Measurements from ENCODE around the gene ABCD4. TPM values are rescaled to one million over a fixed set of nuclear protein-coding genes. Genes with fewer than 3 reads are reported as not detected.

The ABCD4 gene
- total and polyA plus RNA-seq, 2 of the 4 experiments (the other 2 are of a cell fraction) = 12.2 to 20.4 TPM

- no peak overlapping the region for H2AK9ac ChIP-seq (replicated peaks; ENCODE audit: low read depth, low read length, poor library complexity)
- in situ Hi-C loops (cut with MboI; ENCODE audit: low sequenced_read_pairs) (no loop called here), intact Hi-C loops (cut with micrococcal nuclease) (no loop called here), dilution Hi-C loops (cut with HindIII; ENCODE audit: low sequenced_read_pairs, unreplicated experiment) (no loop called here)
- no CpG with 5 or more reads among the region's 3 CpGs for WGBS, 2 experiments (ENCODE audit: extremely low coverage in 2 of 2, insufficient read length in 1 of 2)
- no peak overlapping the region for H2AFZ ChIP-seq (replicated peaks; ENCODE audit: low read length, poor library complexity)
- no peak overlapping the region for H3K23ac ChIP-seq (ENCODE audit: low read depth, low read length)
- no peak overlapping the region for H3K9ac ChIP-seq (ENCODE audit: low read depth, low read length)
- H3K4ac ChIP-seq (ENCODE audit: low read depth, low read length) = no peak overlapping the region
- no peak overlapping the region for H3K4me3 ChIP-seq (ENCODE audit: insufficient read depth, low read depth, low read length)
- no peaks in the 10 kb centered on the region for H3K4me1 ChIP-seq (ENCODE audit: control insufficient read depth, insufficient read depth, low read length)
- H3K27me3 ChIP-seq (ENCODE audit: control insufficient read depth, insufficient read depth, low read length) = peaks cover 98% of the 10 kb centered on the region
- no peak overlapping the region for H3K14ac ChIP-seq (replicated peaks; ENCODE audit: low read depth, low read length)
- no peak overlapping the region for H2BK5ac ChIP-seq (ENCODE audit: low read depth, low read length, poor library complexity, severe bottlenecking)
- H3K79me1 ChIP-seq (ENCODE audit: low read depth in 1 of 2, low read length in 2 of 2) = no peaks in the 10 kb centered on the region
- no peaks in the 10 kb centered on the region for H3K9me1 ChIP-seq (ENCODE audit: insufficient read depth, low read length)
- peaks cover 5% of the 10 kb centered on the region; the same call in 1 of the 2 replicates for H3K9me3 ChIP-seq (ENCODE audit: control insufficient read depth, insufficient read depth, low read length)
- H3K36me3 ChIP-seq (ENCODE audit: control insufficient read depth, insufficient read depth, low read length) = no peaks in the 10 kb centered on the region
- H4K5ac ChIP-seq (ENCODE audit: low read depth, low read length) = no peak overlapping the region
- H3K27ac ChIP-seq (ENCODE audit: insufficient read depth, low read length) = no peak overlapping the region
- H3K18ac ChIP-seq (ENCODE audit: low read depth, low read length) = no peak overlapping the region
- H3K56ac ChIP-seq (ENCODE audit: extremely low read depth, insufficient read depth, low read length) = no peak overlapping the region
- no TSS peak for BruUV-seq (replicated peaks)
- H2AK5ac ChIP-seq (ENCODE audit: low read depth, low read length) = no peak overlapping the region
- no peak overlapping the region for H2BK120ac ChIP-seq (ENCODE audit: low read depth, low read length)
- POLR2A ChIA-PET (ENCODE audit: unreplicated experiment) = no interaction called here
- TF ChIP-seq MAFK (IDR thresholded peaks at IDR 0.05; ENCODE audit: low read depth, low read length) = no peak
- TF ChIP-seq RCOR1 (IDR thresholded peaks at IDR 0.05; ENCODE audit: insufficient replicate concordance, low read length) = no peak
- TF ChIP-seq NFE2L2 (IDR thresholded peaks at IDR 0.05; ENCODE audit: low read depth, low read length) = no peak
- H3K4me2 ChIP-seq (ENCODE audit: low read depth, low read length) = no peak overlapping the region
- no peak for ATAC-seq (ENCODE audit: low read depth)
- DNase-seq = no peak
- CTCF ChIA-PET = no interaction called here
- peaks cover 28% of the 10 kb centered on the region for H4K20me1 ChIP-seq (ENCODE audit: insufficient read depth, low read length)
- no peak overlapping the region for H4K8ac ChIP-seq (ENCODE audit: low read depth in 2 of 2, low read length in 2 of 2)
- no peak overlapping the region for H2BK20ac ChIP-seq (ENCODE audit: low read depth, low read length)
- no peak overlapping the region for H4K91ac ChIP-seq (ENCODE audit: insufficient read depth, low read depth, low read length)
- H2BK15ac ChIP-seq (ENCODE audit: low read depth, low read length) = no peak overlapping the region
Observed at GRCh38 chr14:74244115-74244514, 58.6 kb downstream of the ABCD4 start.

Measured in IMR-90 (cell line).